ENCODE results near the gene COQ8A.

The COQ8A gene

DNA sequence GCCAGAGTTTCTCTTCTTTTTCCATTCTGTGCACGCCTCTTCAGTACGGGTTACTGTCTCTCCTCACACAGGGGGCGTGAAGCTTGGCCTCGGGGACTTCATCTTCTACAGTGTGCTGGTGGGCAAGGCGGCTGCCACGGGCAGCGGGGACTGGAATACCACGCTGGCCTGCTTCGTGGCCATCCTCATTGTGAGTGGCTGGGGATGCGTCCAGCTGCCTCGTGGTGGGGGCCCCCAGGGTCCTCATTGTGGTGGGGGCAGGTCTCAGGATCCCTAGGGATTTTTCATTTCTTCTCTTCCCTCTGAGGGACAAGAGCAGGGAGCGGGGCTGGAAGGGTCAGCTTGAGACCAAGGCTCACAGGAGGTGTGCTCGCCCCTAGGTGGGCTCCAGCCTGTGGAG, 46.2 kb upstream of the COQ8A start:
- TF ChIP-seq, protein P1, sequence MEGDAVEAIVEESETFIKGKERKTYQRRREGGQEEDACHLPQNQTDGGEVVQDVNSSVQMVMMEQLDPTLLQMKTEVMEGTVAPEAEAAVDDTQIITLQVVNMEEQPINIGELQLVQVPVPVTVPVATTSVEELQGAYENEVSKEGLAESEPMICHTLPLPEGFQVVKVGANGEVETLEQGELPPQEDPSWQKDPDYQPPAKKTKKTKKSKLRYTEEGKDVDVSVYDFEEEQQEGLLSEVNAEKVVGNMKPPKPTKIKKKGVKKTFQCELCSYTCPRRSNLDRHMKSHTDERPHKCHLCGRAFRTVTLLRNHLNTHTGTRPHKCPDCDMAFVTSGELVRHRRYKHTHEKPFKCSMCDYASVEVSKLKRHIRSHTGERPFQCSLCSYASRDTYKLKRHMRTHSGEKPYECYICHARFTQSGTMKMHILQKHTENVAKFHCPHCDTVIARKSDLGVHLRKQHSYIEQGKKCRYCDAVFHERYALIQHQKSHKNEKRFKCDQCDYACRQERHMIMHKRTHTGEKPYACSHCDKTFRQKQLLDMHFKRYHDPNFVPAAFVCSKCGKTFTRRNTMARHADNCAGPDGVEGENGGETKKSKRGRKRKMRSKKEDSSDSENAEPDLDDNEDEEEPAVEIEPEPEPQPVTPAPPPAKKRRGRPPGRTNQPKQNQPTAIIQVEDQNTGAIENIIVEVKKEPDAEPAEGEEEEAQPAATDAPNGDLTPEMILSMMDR (IDR thresholded peaks at IDR 0.05) = no peak
- Mint-ChIP-seq H3K27ac (peak overlapping the region; percentile 59), H3K4me1 (peaks cover 5% of the 10 kb centered on the region), H3K4me3 (no peak overlapping the region), H3K9me3 (no peaks in the 10 kb centered on the region), H3K36me3 (ENCODE audit: low read depth) (no peaks in the 10 kb centered on the region), H3K27me3 (ENCODE audit: low read depth, poor library complexity) (peaks cover 7% of the 10 kb centered on the region)
- no peak for DNase-seq

DNA sequence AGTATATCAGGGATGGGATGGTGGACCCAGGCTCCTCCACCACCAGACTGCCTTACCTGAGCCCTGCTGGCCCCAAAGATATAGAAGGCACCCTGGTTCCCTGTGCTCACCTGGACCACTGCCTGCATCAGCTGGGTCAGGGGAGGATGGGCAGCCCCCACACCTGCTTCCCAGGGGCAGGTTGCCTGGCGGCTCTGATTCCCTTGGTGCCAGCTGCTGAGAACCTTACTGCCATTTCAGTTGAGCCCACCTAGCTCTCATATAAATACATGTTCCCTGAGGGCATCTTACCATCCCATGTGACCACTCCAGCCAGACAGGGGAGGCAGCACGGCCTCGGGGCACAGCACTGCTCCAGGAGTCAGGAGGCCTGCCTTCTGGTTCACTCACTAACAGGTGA, 45.3 kb upstream of the COQ8A start:
- H3K36me3 Mint-ChIP-seq (ENCODE audit: low read depth) = peaks cover 7% of the 10 kb centered on the region
- H3K4me3 Mint-ChIP-seq = no peak overlapping the region
- no peak for DNase-seq
- H3K4me1 Mint-ChIP-seq = peaks cover 5% of the 10 kb centered on the region
- H3K9me3 Mint-ChIP-seq = no peaks in the 10 kb centered on the region
- H3K27ac Mint-ChIP-seq = no peak overlapping the region
- TF ChIP-seq, protein P1 (IDR thresholded peaks at IDR 0.05) = no peak
- peaks cover 7% of the 10 kb centered on the region for H3K27me3 Mint-ChIP-seq (ENCODE audit: low read depth, poor library complexity)

DNA sequence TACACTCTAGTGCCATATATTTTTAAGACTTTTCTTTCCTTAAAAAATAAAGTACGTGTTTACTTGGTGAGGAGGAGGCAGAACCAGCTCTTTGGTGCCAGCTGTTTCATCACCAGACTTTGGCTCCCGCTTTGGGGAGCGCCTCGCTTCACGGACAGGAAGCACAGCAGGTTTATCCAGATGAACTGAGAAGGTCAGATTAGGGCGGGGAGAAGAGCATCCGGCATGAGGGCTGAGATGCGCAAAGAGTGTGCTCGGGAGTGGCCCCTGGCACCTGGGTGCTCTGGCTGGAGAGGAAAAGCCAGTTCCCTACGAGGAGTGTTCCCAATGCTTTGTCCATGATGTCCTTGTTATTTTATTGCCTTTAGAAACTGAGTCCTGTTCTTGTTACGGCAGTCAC, 44.5 kb upstream of the COQ8A start:
- H3K27ac Mint-ChIP-seq = no peak overlapping the region
- peaks cover 15% of the 10 kb centered on the region for H3K36me3 Mint-ChIP-seq (ENCODE audit: low read depth)
- H3K4me3 Mint-ChIP-seq = no peak overlapping the region
- H3K27me3 Mint-ChIP-seq (ENCODE audit: low read depth, poor library complexity) = peaks cover 6% of the 10 kb centered on the region
- DNase-seq = no peak
- TF ChIP-seq, protein P1 (IDR thresholded peaks at IDR 0.05) = no peak
- H3K9me3 Mint-ChIP-seq = no peaks in the 10 kb centered on the region
- H3K4me1 Mint-ChIP-seq = peaks cover 3% of the 10 kb centered on the region

DNA sequence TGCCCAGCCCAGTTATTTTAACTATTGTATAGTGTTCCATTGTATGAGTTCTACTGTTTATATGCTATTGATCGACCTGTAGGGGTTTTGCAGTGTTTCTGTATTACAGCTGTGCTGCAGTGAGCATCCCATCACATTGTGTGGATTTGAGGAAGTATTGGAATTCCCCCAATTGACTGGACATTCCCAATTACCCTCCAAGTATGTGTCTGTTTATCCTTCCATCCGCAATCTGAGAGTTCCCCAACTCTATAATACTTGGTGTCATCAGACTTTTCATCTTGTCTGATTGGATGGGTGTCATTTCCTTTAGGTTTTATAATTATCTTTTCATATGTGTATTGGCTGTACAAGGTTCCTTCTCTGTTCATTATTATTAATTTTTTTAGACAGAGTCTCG, 41.8 kb upstream of the COQ8A start:
- Mint-ChIP-seq H3K4me1 (peaks cover 13% of the 10 kb centered on the region), H3K27ac (no peak overlapping the region), H3K9me3 (no peaks in the 10 kb centered on the region), H3K36me3 (ENCODE audit: low read depth) (peaks cover 15% of the 10 kb centered on the region), H3K27me3 (ENCODE audit: low read depth, poor library complexity) (peaks cover 3% of the 10 kb centered on the region), H3K4me3 (no peak overlapping the region)
- TF ChIP-seq, protein P1 (IDR thresholded peaks at IDR 0.05) = no peak
- no peak for DNase-seq

DNA sequence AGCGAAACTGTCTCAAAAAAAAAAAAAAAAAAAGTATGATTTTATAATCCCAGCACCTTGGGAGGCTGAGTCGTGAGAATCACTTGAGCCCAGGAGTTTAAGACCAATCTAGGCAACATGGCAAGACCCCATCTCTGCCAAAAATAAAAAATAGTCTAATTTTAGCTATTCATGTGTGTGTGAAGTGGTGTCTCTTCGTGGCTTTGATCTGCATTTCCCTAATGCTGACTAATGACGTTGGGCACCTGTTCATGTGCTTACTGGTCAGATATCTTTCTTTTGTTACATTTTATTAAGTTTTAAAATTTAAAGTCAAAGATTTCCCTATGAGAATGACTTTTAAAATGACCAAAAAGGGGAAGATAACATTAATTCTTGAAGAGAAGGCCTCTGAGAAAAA, 38.7 kb upstream of the COQ8A start:
- Mint-ChIP-seq H3K27ac (no peak overlapping the region), H3K36me3 (ENCODE audit: low read depth) (peaks cover 15% of the 10 kb centered on the region), H3K9me3 (no peaks in the 10 kb centered on the region), H3K4me3 (no peak overlapping the region), H3K4me1 (peaks cover 24% of the 10 kb centered on the region), H3K27me3 (ENCODE audit: low read depth, poor library complexity) (peaks cover 3% of the 10 kb centered on the region)
- TF ChIP-seq, protein P1 (IDR thresholded peaks at IDR 0.05) = no peak
- DNase-seq = no peak

DNA sequence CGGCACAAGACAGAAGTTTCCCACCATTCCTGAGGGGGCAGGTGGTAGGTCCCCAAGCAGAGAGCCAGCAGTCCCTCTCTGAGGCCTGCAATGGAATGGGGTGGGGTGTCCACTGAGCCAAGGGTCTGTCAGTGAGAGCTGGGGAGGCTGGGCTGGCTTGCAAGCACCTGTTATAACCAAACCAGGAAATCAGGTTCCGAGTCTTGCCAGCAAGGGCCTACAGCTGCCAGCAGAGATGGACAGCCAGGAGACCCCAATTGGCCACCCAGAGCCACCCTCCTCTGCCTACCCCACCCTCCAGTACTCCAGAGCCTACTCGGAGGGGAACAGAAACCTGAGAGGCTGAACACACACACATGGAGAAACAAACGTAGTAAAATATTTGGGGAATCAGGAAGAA, 37.5 kb upstream of the COQ8A start:
- peaks cover 6% of the 10 kb centered on the region for H3K27me3 Mint-ChIP-seq (ENCODE audit: low read depth, poor library complexity)
- H3K9me3 Mint-ChIP-seq = no peaks in the 10 kb centered on the region
- TF ChIP-seq, protein P1 (IDR thresholded peaks at IDR 0.05) = no peak

More for the DNA sequence above, 37.5 kb upstream of the COQ8A start:
- Mint-ChIP-seq H3K4me1 (peaks cover 24% of the 10 kb centered on the region), H3K36me3 (ENCODE audit: low read depth) (peaks cover 15% of the 10 kb centered on the region), H3K27ac (no peak overlapping the region), H3K4me3 (no peak overlapping the region)
- no peak for DNase-seq
